PC-9 (cell line): ENCODE measurements around the gene RASL12. TPM values are rescaled to one million over a fixed set of nuclear protein-coding genes. Genes with fewer than 3 reads are reported as not detected.

Experiments
- BruUV-seq: library from RNA; stranded (reverse); fragments of 400-500 nt; replicated peaks from 2 replicates; lab custom pipeline; 2021; lab: Mats Ljungman, UMichigan
- CTCF ChIA-PET: fragments of 300-600 bp; sonication (Branson Sonifier 250); formaldehyde crosslinking; loops from one replicate; lab custom pipeline; 2022; ENCODE audit warnings: antibody characterized with exemption; lab: Charles Lee
- POLR2A ChIA-PET: fragments of 300-600 bp; sonication (Branson Sonifier 250); formaldehyde crosslinking; loops from one replicate; lab custom pipeline; 2022; ENCODE audit warnings: antibody characterized with exemption; ENCODE audit not compliant: unreplicated experiment; lab: Charles Lee
- DNase-seq, 2 experiments: peaks; one replicate each; pipeline versions ENCODE4 v3.0.0 to v3.0.0-alpha.2; 2015 to 2022; ENCODE audit warnings: mixed read lengths in 1 of 2
- H2AFZ ChIP-seq: fragments of 200-600 bp; sonication (generic); 2 replicates; pipeline ENCODE4 v1.8.1; 2017; ENCODE audit warnings: antibody characterized with exemption
- H3F3A ChIP-seq: fragments of 200-600 bp; sonication (generic); 2 replicates; pipeline ENCODE4 v1.8.1; 2017; ENCODE audit warnings: antibody characterized with exemption, mild to moderate bottlenecking, low read depth; ENCODE audit not compliant: insufficient read depth
- H3K27ac ChIP-seq: fragments of 200-600 bp; sonication (generic); 2 replicates; pipeline ENCODE4 v1.6.1; 2016; ENCODE audit warnings: mixed run types
- H3K27me3 ChIP-seq: fragments of 200-600 bp; sonication (generic); 2 replicates; pipeline ENCODE4 v1.6.1; 2016; ENCODE audit warnings: low read depth, mixed run types; ENCODE audit not compliant: insufficient read depth
- H3K36me3 ChIP-seq: fragments of 200-600 bp; sonication (generic); 2 replicates; pipeline ENCODE4 v1.6.1; 2016; ENCODE audit warnings: low read depth, mixed run types
- H3K4me1 ChIP-seq: fragments of 200-600 bp; sonication (generic); replicated peaks from 2 replicates; pipeline ENCODE4 v1.6.1; 2016; ENCODE audit warnings: mixed run types; ENCODE audit not compliant: insufficient read depth
- H3K4me2 ChIP-seq: fragments of 200-600 bp; sonication (generic); 2 replicates; pipeline ENCODE4 v1.6.1; 2017; ENCODE audit warnings: mixed run types
- H3K4me3 ChIP-seq: fragments of 200-600 bp; sonication (generic); 2 replicates; pipeline ENCODE4 v1.6.1; 2016; ENCODE audit warnings: mixed run types
- H3K79me2 ChIP-seq: fragments of 200-600 bp; sonication (generic); 2 replicates; pipeline ENCODE4 v1.6.1; 2017; ENCODE audit warnings: low read depth, mixed run types
- H3K9me2 ChIP-seq: fragments of 200-600 bp; sonication (generic); 2 replicates; pipeline ENCODE4 v1.8.1; 2017; ENCODE audit warnings: mild to moderate bottlenecking; ENCODE audit not compliant: insufficient read depth
- H3K9me3 ChIP-seq: fragments of 200-600 bp; sonication (generic); 2 replicates; pipeline ENCODE4 v1.8.1; 2016; ENCODE audit warnings: low read depth; ENCODE audit not compliant: insufficient read depth
- H4K20me1 ChIP-seq: fragments of 200-600 bp; sonication (generic); 2 replicates; pipeline ENCODE4 v1.8.1; 2017; ENCODE audit not compliant: insufficient read depth
- EZH2 ChIP-seq: fragments of 200-600 bp; sonication (generic); IDR thresholded peaks from 2 replicates; pipeline ENCODE4 v1.8.0; 2017; ENCODE audit warnings: antibody characterized with exemption, low read depth
- intact Hi-C: fragments of 100-400 bp; cut with micrococcal nuclease; formaldehyde crosslinking; loops from one replicate; pipeline ENCODE4 v1.10.0; 2022; ENCODE audit not compliant: unreplicated experiment
- total RNA-seq: library from RNA; stranded (reverse); gene quantifications from 2 replicates; pipeline ENCODE4 v1.2.3, GENCODE V29; 2021
- TF ChIP-seq, protein P1 (sequence below): fragments of 200-600 bp; sonication (generic); conservative IDR thresholded peaks from 2 replicates; pipeline ENCODE4 v1.6.1; 2017; ENCODE audit warnings: mixed run types, antibody characterized with exemption, mild to moderate bottlenecking, moderate library complexity

RASL12 gene
- total RNA-seq, 1 experiment from 2014 or later: not detected

DNA sequence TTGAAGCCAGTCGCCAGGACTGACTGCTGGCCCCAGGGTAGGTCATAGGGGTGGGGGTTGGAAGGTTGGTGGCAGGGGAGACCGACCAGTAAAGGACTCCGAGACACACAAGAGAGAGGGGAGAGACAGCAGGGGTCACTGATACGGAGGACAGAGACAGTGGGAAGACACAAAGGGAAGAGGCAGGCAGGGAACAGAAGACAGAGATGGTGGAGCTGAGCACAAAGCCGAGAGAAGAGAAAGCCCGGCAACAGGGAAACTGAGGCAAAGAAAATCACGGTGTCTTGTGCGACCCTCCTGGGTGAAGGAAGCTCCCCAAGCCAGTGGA lies 510 bp downstream of the RASL12 start:
- no peak overlapping the region for H3K27ac ChIP-seq
- H3K36me3 ChIP-seq: no peaks in the 10 kb centered on the region
- H3K9me2 ChIP-seq: no peaks in the 10 kb centered on the region
- POLR2A ChIA-PET: no interaction called here
- no peaks in the 10 kb centered on the region; the same call in 1 of the 2 replicates for H3K27me3 ChIP-seq
- TF ChIP-seq, protein P1, sequence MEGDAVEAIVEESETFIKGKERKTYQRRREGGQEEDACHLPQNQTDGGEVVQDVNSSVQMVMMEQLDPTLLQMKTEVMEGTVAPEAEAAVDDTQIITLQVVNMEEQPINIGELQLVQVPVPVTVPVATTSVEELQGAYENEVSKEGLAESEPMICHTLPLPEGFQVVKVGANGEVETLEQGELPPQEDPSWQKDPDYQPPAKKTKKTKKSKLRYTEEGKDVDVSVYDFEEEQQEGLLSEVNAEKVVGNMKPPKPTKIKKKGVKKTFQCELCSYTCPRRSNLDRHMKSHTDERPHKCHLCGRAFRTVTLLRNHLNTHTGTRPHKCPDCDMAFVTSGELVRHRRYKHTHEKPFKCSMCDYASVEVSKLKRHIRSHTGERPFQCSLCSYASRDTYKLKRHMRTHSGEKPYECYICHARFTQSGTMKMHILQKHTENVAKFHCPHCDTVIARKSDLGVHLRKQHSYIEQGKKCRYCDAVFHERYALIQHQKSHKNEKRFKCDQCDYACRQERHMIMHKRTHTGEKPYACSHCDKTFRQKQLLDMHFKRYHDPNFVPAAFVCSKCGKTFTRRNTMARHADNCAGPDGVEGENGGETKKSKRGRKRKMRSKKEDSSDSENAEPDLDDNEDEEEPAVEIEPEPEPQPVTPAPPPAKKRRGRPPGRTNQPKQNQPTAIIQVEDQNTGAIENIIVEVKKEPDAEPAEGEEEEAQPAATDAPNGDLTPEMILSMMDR: no peak
- no peak for TF ChIP-seq EZH2
- H3K4me2 ChIP-seq: no peak overlapping the region
- intact Hi-C loops: no loop called here
- BruUV-seq: no TSS peak
- no peaks in the 10 kb centered on the region for H3K4me1 ChIP-seq
- no peak overlapping the region for H2AFZ ChIP-seq
- H4K20me1 ChIP-seq: no peaks in the 10 kb centered on the region
- no peaks in the 10 kb centered on the region for H3F3A ChIP-seq
- DNase-seq: no peak
- no peak overlapping the region for H3K4me3 ChIP-seq
- H3K9me3 ChIP-seq: no peaks in the 10 kb centered on the region
- CTCF ChIA-PET: no interaction called here
- H3K79me2 ChIP-seq: no peaks in the 10 kb centered on the region

DNA sequence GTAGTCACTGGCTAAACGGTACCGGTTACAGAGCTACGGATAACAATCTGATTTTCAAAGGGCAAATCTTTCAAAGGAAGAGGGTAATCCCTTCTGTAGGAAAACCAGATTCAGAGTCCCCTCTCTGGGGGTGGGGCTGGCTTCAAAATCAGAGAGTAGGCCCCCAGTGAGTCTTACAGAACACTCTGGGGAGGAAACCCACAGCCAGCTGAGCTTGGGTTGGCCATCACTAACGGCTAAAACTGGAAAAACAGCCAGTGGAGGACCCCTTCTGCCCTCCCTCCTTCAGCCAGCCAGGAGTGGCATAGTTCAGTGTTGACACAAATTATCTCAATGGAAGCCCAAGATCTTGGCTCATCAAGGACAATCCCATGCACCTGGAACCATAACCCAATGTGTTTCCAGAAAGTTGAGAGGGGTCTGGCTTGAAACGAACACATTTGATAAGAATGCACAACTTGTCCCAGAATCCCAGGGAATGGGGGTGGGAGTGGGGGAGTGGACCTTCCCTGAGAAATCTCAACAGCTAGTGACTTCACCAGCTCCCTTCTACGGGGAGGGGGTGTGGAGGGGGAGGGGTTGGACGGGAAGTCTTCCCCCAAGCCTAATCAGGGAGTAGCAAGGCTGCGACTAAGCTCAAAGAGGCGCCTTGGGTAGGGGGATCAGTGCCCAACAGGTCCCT lies 1.0 kb downstream of the RASL12 start:
- Histone ChIP-seq H3K27me3 (no peaks in the 10 kb centered on the region; the same call in 1 of the 2 replicates), H3K4me2 (no peak overlapping the region), H3F3A (no peaks in the 10 kb centered on the region), H3K9me2 (no peaks in the 10 kb centered on the region), H3K4me1 (no peaks in the 10 kb centered on the region), H3K9me3 (no peaks in the 10 kb centered on the region), H3K4me3 (no peak overlapping the region), H3K27ac (no peak overlapping the region), H3K36me3 (no peaks in the 10 kb centered on the region), H3K79me2 (no peaks in the 10 kb centered on the region), H4K20me1 (no peaks in the 10 kb centered on the region), H2AFZ (no peak overlapping the region)
- ChIA-PET POLR2A (interaction anchor here (0.7 kb wide), 1 partner anchor 53 kb away, joined by 17 read pairs; no protein-coding TSS in a partner anchor), CTCF (interaction anchor here (0.6 kb wide), 1 partner anchor 18 kb away, joined by 6 read pairs; no protein-coding TSS in a partner anchor)
- TF ChIP-seq, protein P1: no peak
- TF ChIP-seq EZH2: no peak
- no TSS peak for BruUV-seq
- no peak for DNase-seq
- intact Hi-C loops: no loop called here

DNA sequence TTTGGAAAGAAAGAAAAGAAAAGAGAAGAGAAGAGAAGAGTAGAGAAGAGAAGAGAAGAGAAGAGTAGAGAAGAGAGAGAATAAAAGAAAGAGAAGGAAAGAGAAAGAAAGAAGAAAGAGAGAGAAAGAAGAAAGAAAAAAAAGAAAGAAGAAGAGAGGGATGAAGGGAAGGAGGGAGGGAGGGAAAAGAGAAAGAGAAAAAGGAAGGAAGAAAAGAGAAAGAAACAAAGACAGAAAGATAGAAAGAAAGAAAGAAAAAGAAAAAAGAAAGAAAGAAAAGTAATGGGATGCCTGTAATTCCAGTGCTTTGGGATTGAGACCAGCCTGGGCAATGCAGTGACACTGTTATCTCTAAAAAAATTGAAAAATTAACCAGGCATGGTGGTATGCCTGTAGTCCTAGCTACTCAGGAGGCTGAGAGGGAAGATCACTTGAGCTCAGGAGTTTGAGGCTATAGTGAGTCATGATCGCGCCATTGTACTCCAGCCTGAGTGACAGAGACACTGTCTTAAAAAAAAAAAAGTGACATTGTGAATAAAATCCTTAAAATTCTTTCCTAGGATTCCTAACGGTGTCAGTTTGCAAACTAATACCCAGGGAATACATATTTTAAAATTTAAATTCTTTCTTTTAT lies 1.7 kb downstream of the RASL12 start:
- no peaks in the 10 kb centered on the region for H3F3A ChIP-seq
- no peaks in the 10 kb centered on the region for H3K9me3 ChIP-seq
- H2AFZ ChIP-seq: no peak overlapping the region
- DNase-seq: no peak
- TF ChIP-seq, protein P1: no peak
- TF ChIP-seq EZH2: no peak
- H3K27me3 ChIP-seq: no peaks in the 10 kb centered on the region; the same call in 1 of the 2 replicates
- CTCF ChIA-PET: no interaction called here
- no TSS peak for BruUV-seq
- no peaks in the 10 kb centered on the region for H3K79me2 ChIP-seq
- H3K4me1 ChIP-seq: no peaks in the 10 kb centered on the region
- intact Hi-C loops: no loop called here
- H3K4me3 ChIP-seq: no peak overlapping the region
- H3K9me2 ChIP-seq: no peaks in the 10 kb centered on the region
- POLR2A ChIA-PET: interaction anchor here (0.7 kb wide), 1 partner anchor 52 kb away, joined by 17 read pairs; no protein-coding TSS in a partner anchor
- H3K36me3 ChIP-seq: no peaks in the 10 kb centered on the region
- H3K27ac ChIP-seq: no peak overlapping the region
- H4K20me1 ChIP-seq: no peaks in the 10 kb centered on the region
- H3K4me2 ChIP-seq: no peak overlapping the region
